Activated T-helper 1 cell treated with anti-CD3 and anti-CD28 coated beads, Interleukin-12 subunit alpha, Interleukin-12 subunit beta, Interleukin-2, Interleukin-4 antibody, amounts not matched to agents 30 ng/mL and 10 ng/mL and 1 ng/mL, durations not matched to agents 14 hours and 24 hours and 36 hours (primary cell): ENCODE data around the gene STARD7. TPM values are rescaled to one million over a fixed set of nuclear protein-coding genes. Genes with fewer than 3 reads are reported as not detected.
"Not testable (repeated sequence)": the region's sequence is repeated elsewhere in the genome, so short reads cannot be mapped to it uniquely, and the experiment has no call there.

Experiments
- DNase-seq: peaks from one replicate; pipeline ENCODE4 v3.0.0; 2021; ENCODE audit warnings: low spot score
- H3K27ac Mint-ChIP-seq: one replicate; pipeline ENCODE4 v1.8.0; 2021; ENCODE audit warnings: mild to moderate bottlenecking, mixed read lengths
- H3K27me3 Mint-ChIP-seq: one replicate; pipeline ENCODE4 v1.8.0; 2022; ENCODE audit warnings: mild to moderate bottlenecking, moderate library complexity, mixed read lengths; ENCODE audit not compliant: insufficient read depth
- H3K36me3 Mint-ChIP-seq: one replicate; pipeline ENCODE4 v1.8.0; 2021; ENCODE audit warnings: low read depth, mixed read lengths
- H3K4me1 Mint-ChIP-seq: one replicate; pipeline ENCODE4 v1.8.0; 2021; ENCODE audit warnings: low read depth, mixed read lengths
- H3K4me3 Mint-ChIP-seq: one replicate; pipeline ENCODE4 v1.8.0; 2021; ENCODE audit warnings: mild to moderate bottlenecking, moderate library complexity, mixed read lengths
- H3K9me3 Mint-ChIP-seq: one replicate; pipeline ENCODE4 v1.8.0; 2021; ENCODE audit warnings: mixed read lengths
- intact Hi-C: fragments of 100-400 bp; cut with micrococcal nuclease; formaldehyde crosslinking; loops from one replicate; pipeline ENCODE4 v1.15.1; 2024
- total RNA-seq: library from RNA; stranded (reverse); gene quantifications from 2 replicates; pipeline ENCODE4 v1.2.3, GENCODE V29; 2022

Gene STARD7
- total RNA-seq, 1 donor from 2014 or later = 216 TPM

GRCh38 chr2:96164459-96165184 lies 44.0 kb downstream of the STARD7 start:
- intact Hi-C loops = loop anchor here (5.0 kb wide), 1 partner anchor 158 kb away; no protein-coding TSS in a partner anchor
- Mint-ChIP-seq H3K9me3 (peaks cover 12% of the 10 kb centered on the region), H3K4me1 (peaks cover 60% of the 10 kb centered on the region), H3K27ac (peak overlapping the region; percentile 99), H3K27me3 (no peaks in the 10 kb centered on the region), H3K4me3 (peak overlapping the region; percentile 81), H3K36me3 (peaks cover 4% of the 10 kb centered on the region)
- DNase-seq = peak; percentile 49

GRCh38 chr2:96163768-96164429 lies 44.7 kb downstream of the STARD7 start:
- H3K27ac Mint-ChIP-seq = peak overlapping the region; percentile 99
- DNase-seq = peak; percentile 45
- peaks cover 4% of the 10 kb centered on the region for H3K36me3 Mint-ChIP-seq
- H3K9me3 Mint-ChIP-seq = peaks cover 8% of the 10 kb centered on the region
- no peaks in the 10 kb centered on the region for H3K27me3 Mint-ChIP-seq
- intact Hi-C loops = loop anchor here (1.0 to 5.0 kb wide), 2 partner anchors 19 to 158 kb away; partner anchors contain the start of gene DUSP2
- peaks cover 67% of the 10 kb centered on the region for H3K4me1 Mint-ChIP-seq
- H3K4me3 Mint-ChIP-seq = peak overlapping the region; percentile 81

- DNase-seq = no peak
- H3K27me3 Mint-ChIP-seq = no peaks in the 10 kb centered on the region
- H3K36me3 Mint-ChIP-seq = peaks cover 4% of the 10 kb centered on the region
- intact Hi-C loops = loop anchor here (1.0 to 5.0 kb wide), 2 partner anchors 18 to 159 kb away; partner anchors contain the start of gene DUSP2
- peaks cover 68% of the 10 kb centered on the region for H3K4me1 Mint-ChIP-seq
- H3K4me3 Mint-ChIP-seq = peak overlapping the region; percentile 81
- H3K9me3 Mint-ChIP-seq = peaks cover 8% of the 10 kb centered on the region
- peak overlapping the region; percentile 99 for H3K27ac Mint-ChIP-seq
These were observed 45.2 kb downstream of the STARD7 start for GRCh38 chr2:96163415-96163767.

- H3K9me3 Mint-ChIP-seq = peaks cover 8% of the 10 kb centered on the region
- intact Hi-C loops = loop anchor here (5.0 kb wide), 1 partner anchor 160 kb away; no protein-coding TSS in a partner anchor
- peaks cover 4% of the 10 kb centered on the region for H3K36me3 Mint-ChIP-seq
- H3K4me3 Mint-ChIP-seq = peak overlapping the region; percentile 3
- peaks cover 74% of the 10 kb centered on the region for H3K4me1 Mint-ChIP-seq
- peak overlapping the region; percentile 99 for H3K27ac Mint-ChIP-seq
- no peaks in the 10 kb centered on the region for H3K27me3 Mint-ChIP-seq
- DNase-seq = no peak
These were observed 46.7 kb downstream of the STARD7 start for GRCh38 chr2:96161898-96162297.

- intact Hi-C loops = loop anchor here (5.0 kb wide), 1 partner anchor 162 kb away; no protein-coding TSS in a partner anchor
These were observed 48.3 kb downstream of the STARD7 start for GRCh38 chr2:96160366-96160765.

GRCh38 chr2:96159084-96159830 lies 49.4 kb downstream of the STARD7 start:
- H3K36me3 Mint-ChIP-seq = peaks cover 4% of the 10 kb centered on the region
- H3K9me3 Mint-ChIP-seq = peaks cover 8% of the 10 kb centered on the region
- DNase-seq = no peak
- no peaks in the 10 kb centered on the region for H3K27me3 Mint-ChIP-seq
- peaks cover 75% of the 10 kb centered on the region for H3K4me1 Mint-ChIP-seq
- H3K27ac Mint-ChIP-seq = peak overlapping the region; percentile 87
- peak overlapping the region; percentile 65 for H3K4me3 Mint-ChIP-seq
- intact Hi-C loops = loop anchor here (1.0 to 5.0 kb wide), 3 partner anchors 8 to 627 kb away; partner anchors contain the start of gene SNRNP200

More at GRCh38 chr2:96160366-96160765, 48.3 kb downstream of the STARD7 start:
- not testable (repeated sequence) for DNase-seq, H3K36me3 Mint-ChIP-seq, H3K27me3 Mint-ChIP-seq, H3K9me3 Mint-ChIP-seq
- H3K4me1 Mint-ChIP-seq = peaks cover 84% of the 10 kb centered on the region
- H3K27ac Mint-ChIP-seq = peak overlapping the region; percentile 61
- peak overlapping the region; percentile 56 for H3K4me3 Mint-ChIP-seq

GRCh38 chr2:96158554-96158940 lies 50.1 kb downstream of the STARD7 start:
- peak overlapping the region; percentile 65 for H3K4me3 Mint-ChIP-seq
- H3K9me3 Mint-ChIP-seq = peaks cover 8% of the 10 kb centered on the region
- intact Hi-C loops = loop anchor here (5.0 kb wide), 2 partner anchors 149 to 626 kb away; partner anchors contain the start of gene SNRNP200
- H3K36me3 Mint-ChIP-seq = peaks cover 4% of the 10 kb centered on the region
- peaks cover 72% of the 10 kb centered on the region for H3K4me1 Mint-ChIP-seq
- no peaks in the 10 kb centered on the region for H3K27me3 Mint-ChIP-seq
- no peak for DNase-seq
- H3K27ac Mint-ChIP-seq = peak overlapping the region; percentile 87

GRCh38 chr2:96157649-96158553 lies 50.7 kb downstream of the STARD7 start:
- Mint-ChIP-seq H3K4me1 (peaks cover 74% of the 10 kb centered on the region), H3K4me3 (peak overlapping the region; percentile 65)
- intact Hi-C loops = loop anchor here (1.0 to 5.0 kb wide), 5 partner anchors 10 to 626 kb away; partner anchors contain the start of genes SNRNP200 and STARD7

GRCh38 chr2:96156926-96157648 lies 51.5 kb downstream of the STARD7 start:
- Mint-ChIP-seq H3K9me3 (peaks cover 8% of the 10 kb centered on the region), H3K4me1 (peaks cover 73% of the 10 kb centered on the region), H3K4me3 (peak overlapping the region; percentile 65), H3K36me3 (peaks cover 4% of the 10 kb centered on the region), H3K27ac (peak overlapping the region; percentile 87), H3K27me3 (no peaks in the 10 kb centered on the region)
- no peak for DNase-seq
- intact Hi-C loops = loop anchor here (1.0 to 5.0 kb wide), 5 partner anchors 9 to 625 kb away; partner anchors contain the start of genes SNRNP200 and STARD7

More at GRCh38 chr2:96157649-96158553, 50.7 kb downstream of the STARD7 start:
- Mint-ChIP-seq H3K9me3 (peaks cover 8% of the 10 kb centered on the region), H3K36me3 (peaks cover 4% of the 10 kb centered on the region), H3K27ac (peak overlapping the region; percentile 87), H3K27me3 (no peaks in the 10 kb centered on the region)
- DNase-seq = peak; percentile 74

- Mint-ChIP-seq H3K9me3 (peaks cover 8% of the 10 kb centered on the region), H3K4me1 (peaks cover 75% of the 10 kb centered on the region), H3K27ac (peak overlapping the region; percentile 87), H3K27me3 (no peaks in the 10 kb centered on the region), H3K4me3 (peak overlapping the region; percentile 65), H3K36me3 (peaks cover 4% of the 10 kb centered on the region)
- peak; percentile 37 for DNase-seq
- intact Hi-C loops = loop anchor here (2.0 to 5.0 kb wide), 3 partner anchors 53 to 624 kb away; partner anchors contain the start of genes SNRNP200 and STARD7
These were observed 52.4 kb downstream of the STARD7 start for GRCh38 chr2:96156011-96156820.
